ENCODE measurements around the gene FBXL20.
"Not testable (repeated sequence)": the region's sequence is repeated elsewhere in the genome, so short reads cannot be mapped to it uniquely, and the experiment has no call there.

FBXL20 gene

GRCh38 chr17:39328815-39329214 is 72.6 kb downstream of the FBXL20 start:
- no peak for DNase-seq (ENCODE audit: low spot score)

- no peak for DNase-seq (ENCODE audit: low spot score)
These were observed 74.3 kb downstream of the FBXL20 start for GRCh38 chr17:39327109-39327508.

- DNase-seq (ENCODE audit: low spot score), result no peak
These were observed 75.7 kb downstream of the FBXL20 start for GRCh38 chr17:39325528-39326240.

GRCh38 chr17:39318636-39319035 is 82.8 kb downstream of the FBXL20 start:
- DNase-seq (ENCODE audit: low spot score), result no peak

GRCh38 chr17:39306509-39307212 is 94.8 kb downstream of the FBXL20 start:
- DNase-seq (ENCODE audit: low spot score), result no peak

- DNase-seq (ENCODE audit: low spot score), result no peak
These were observed 95.4 kb downstream of the FBXL20 start for GRCh38 chr17:39305978-39306377.

- DNase-seq (ENCODE audit: low spot score), result no peak
These were observed 97.2 kb downstream of the FBXL20 start for GRCh38 chr17:39304188-39304587.

GRCh38 chr17:39294060-39294459 is 107.4 kb downstream of the FBXL20 start:
- DNase-seq (ENCODE audit: low spot score), result no peak

GRCh38 chr17:39292546-39292945 is 108.9 kb downstream of the FBXL20 start:
- DNase-seq (ENCODE audit: low spot score), result not testable (repeated sequence)

- not testable (repeated sequence) for DNase-seq (ENCODE audit: low spot score)
These were observed 114.9 kb downstream of the FBXL20 start for GRCh38 chr17:39286513-39286912.

GRCh38 chr17:39284685-39285084 is 116.7 kb downstream of the FBXL20 start:
- no peak for DNase-seq (ENCODE audit: low spot score)

- DNase-seq (ENCODE audit: low spot score), result no peak
These were observed 117.5 kb downstream of the FBXL20 start for GRCh38 chr17:39283896-39284295.

- no peak for DNase-seq (ENCODE audit: low spot score)
These were observed 118.3 kb downstream of the FBXL20 start for GRCh38 chr17:39283098-39283497.

GRCh38 chr17:39281806-39282205 is 119.6 kb downstream of the FBXL20 start:
- no peak for DNase-seq (ENCODE audit: low spot score)

GRCh38 chr17:39278246-39278645 is 123.2 kb downstream of the FBXL20 start:
- DNase-seq (ENCODE audit: low spot score), result not testable (repeated sequence)

- DNase-seq (ENCODE audit: low spot score), result no peak
These were observed 124.3 kb downstream of the FBXL20 start for GRCh38 chr17:39277110-39277509.

GRCh38 chr17:39276113-39276512 is 125.3 kb downstream of the FBXL20 start:
- DNase-seq (ENCODE audit: low spot score), result no peak

GRCh38 chr17:39271546-39271945 is 129.9 kb downstream of the FBXL20 start:
- DNase-seq (ENCODE audit: low spot score), result no peak

- DNase-seq (ENCODE audit: low spot score), result peak; percentile 57
These were observed 130.5 kb downstream of the FBXL20 start for GRCh38 chr17:39270923-39271322.

GRCh38 chr17:39264119-39264518 is 137.3 kb downstream of the FBXL20 start:
- DNase-seq (ENCODE audit: low spot score), result no peak

- no peak for DNase-seq (ENCODE audit: low spot score)
These were observed 140.1 kb downstream of the FBXL20 start for GRCh38 chr17:39261286-39261685.

- no peak for DNase-seq (ENCODE audit: low spot score)
These were observed 148.5 kb downstream of the FBXL20 start for GRCh38 chr17:39252788-39253460.

GRCh38 chr17:39251997-39252396 is 149.4 kb downstream of the FBXL20 start:
- DNase-seq (ENCODE audit: low spot score), result no peak
